HepG2 (cell line): ENCODE measurements around the gene STK4. TPM values are rescaled to one million over a fixed set of nuclear protein-coding genes. Genes with fewer than 3 reads are reported as not detected.

Source experiments
- ATAC-seq: fragments of 200-7000 bp; cut with Tn5 transposase; 3 replicates; pipeline ENCODE4 v1.9.1; 2020; ENCODE audit warnings: mild to moderate bottlenecking, moderate library complexity
- BruUV-seq: library from RNA; stranded (reverse); fragments of 400-500 nt; replicated peaks from 2 replicates; lab custom pipeline; 2021; lab: Mats Ljungman, UMichigan
- CTCF ChIA-PET: fragments of 300-600 bp; formaldehyde crosslinking; extraction: SDS; loops from one replicate; lab custom pipeline; 2021; ENCODE audit warnings: low total read pairs, inconsistent platforms, low intra/inter-chr PET ratio; lab: Yijun Ruan, JAX
- POLR2A ChIA-PET: fragments of 350-600 bp; sonication (Branson Sonifier 250); formaldehyde crosslinking; loops from one replicate; lab custom pipeline; 2020; ENCODE audit warnings: antibody characterized with exemption, inconsistent platforms; lab: Yijun Ruan, JAX
- DNase-seq: peaks from one replicate; pipeline ENCODE4 v3.0.0-alpha.2; 2015; ENCODE audit warnings: low spot score
- FAIRE-seq: peaks from 3 replicates; lab custom pipeline; 2011; peaks lifted over from hg19 to GRCh38; lab: Jason Lieb, UNC
- H2AFZ ChIP-seq: one replicate; pipeline ENCODE4 v1.6.1; 2011; ENCODE audit warnings: low read length, inconsistent platforms
- H3K27ac ChIP-seq: fragments of 300-600 bp; 3 replicates; pipeline ENCODE4 v1.8.0; 2011; ENCODE audit warnings: mixed run types, mild to moderate bottlenecking, mixed read lengths, low read length, inconsistent platforms; ENCODE audit not compliant: insufficient read depth; ENCODE audit errors: extremely low read length
- H3K27me3 ChIP-seq, 2 experiments: fragments of 200-600 bp in 1 of 2; 2 replicates in 1 of 2; 3 replicates in 1 of 2; pipeline versions ENCODE4 v1.6.0 to v1.8.0; 2011; ENCODE audit warnings: low read length in 2 of 2, mild to moderate bottlenecking in 2 of 2, moderate library complexity in 2 of 2, inconsistent platforms in 1 of 2; ENCODE audit not compliant: insufficient read depth in 2 of 2, control insufficient read depth in 1 of 2
- H3K36me3 ChIP-seq, 2 experiments: fragments of 200-600 bp in 1 of 2; replicated peaks in 1 of 2; 2 replicates in 1 of 2; 3 replicates in 1 of 2; pipeline versions ENCODE4 v1.5.1 to v1.8.0; 2011; ENCODE audit warnings: low read length in 2 of 2, inconsistent platforms in 1 of 2; ENCODE audit not compliant: insufficient read depth in 2 of 2, control insufficient read depth in 1 of 2
- H3K4me1 ChIP-seq: 2 replicates; pipeline ENCODE4 v1.5.1; 2012; ENCODE audit warnings: low read length, inconsistent platforms; ENCODE audit not compliant: insufficient read depth
- H3K4me2 ChIP-seq: 2 replicates; pipeline ENCODE4 v1.6.0; 2011; ENCODE audit warnings: low read depth, low read length, inconsistent platforms
- H3K4me3 ChIP-seq, 3 experiments: fragments of 200-600 bp in 1 of 3; sonication (generic), shearing (Covaris generic) in 1 of 3; replicated peaks in 1 of 3; 2 replicates each; pipeline ENCODE4 v1.5.1; 2011 to 2016; ENCODE audit warnings: low read length in 3 of 3, inconsistent platforms in 2 of 3, low read depth in 2 of 3, mild to moderate bottlenecking in 2 of 3, control low read depth in 1 of 3, mixed read lengths in 1 of 3; ENCODE audit not compliant: insufficient read depth in 1 of 3
- H3K79me2 ChIP-seq: one replicate; pipeline ENCODE4 v1.6.1; 2011; ENCODE audit warnings: low read length, inconsistent platforms; ENCODE audit not compliant: insufficient read depth
- H3K9ac ChIP-seq: 2 replicates; pipeline ENCODE4 v1.6.0; 2011; ENCODE audit warnings: mild to moderate bottlenecking, low read depth, low read length, inconsistent platforms; ENCODE audit not compliant: insufficient read depth
- H3K9me3 ChIP-seq: 2 replicates; pipeline ENCODE4 v1.5.1; 2012; ENCODE audit warnings: mild to moderate bottlenecking, low read length
- H4K20me1 ChIP-seq: 2 replicates; pipeline ENCODE4 v1.6.0; 2011; ENCODE audit warnings: inconsistent platforms, mild to moderate bottlenecking, low read length, moderate library complexity; ENCODE audit not compliant: insufficient read depth
- PLSCR1 ChIP-seq: sonication (generic); formaldehyde crosslinking; IDR thresholded peaks from 2 replicates; pipeline ENCODE4 v1.5.0; 2020; ENCODE audit warnings: missing genetic modification reagents, mild to moderate bottlenecking, borderline replicate concordance
- ZNF260 ChIP-seq: sonication (generic); formaldehyde crosslinking; IDR thresholded peaks from 2 replicates; pipeline ENCODE4 v1.4.0; 2020; ENCODE audit warnings: missing genetic modification reagents, low read depth, mild to moderate bottlenecking, borderline replicate concordance
- ZNF280B ChIP-seq: sonication (generic); formaldehyde crosslinking; IDR thresholded peaks from 2 replicates; pipeline ENCODE4 v1.5.0; 2020; ENCODE audit warnings: missing genetic modification reagents, mild to moderate bottlenecking, borderline replicate concordance
- ZNF652 ChIP-seq: IDR thresholded peaks from 2 replicates; pipeline ENCODE4 v1.6.1; 2016; ENCODE audit warnings: low read depth, borderline replicate concordance
- ZNF780A ChIP-seq: sonication (generic); formaldehyde crosslinking; IDR thresholded peaks from 2 replicates; pipeline ENCODE4 v1.8.0; 2022; ENCODE audit warnings: mild to moderate bottlenecking, missing genetic modification reagents, moderate library complexity
- WGBS: methylation state at CpG from one replicate; pipeline ENCODE4 v1.1.6; 2017; ENCODE audit warnings: low lambda C conversion rate; 5-methylcytosine and 5-hydroxymethylcytosine counted together
- in situ Hi-C: cut with HindIII; loops from 2 replicates; pipeline ENCODE4 v1.10.0; 2017; ENCODE audit warnings: low pct_unique_long_range_greater_than_20kb; ENCODE audit not compliant: extremely low pct_ligation_motif_present
- intact Hi-C: fragments of 100-400 bp; cut with micrococcal nuclease; formaldehyde crosslinking; loops from one replicate; pipeline ENCODE4 v1.10.0; 2022; ENCODE audit not compliant: unreplicated experiment
- polyA plus RNA-seq, 8 experiments: library from polyadenylated mRNA; depleted of rRNA in 3 of 8; stranded (reverse) in 7 of 8; unstranded in 1 of 8; fragments of >200 nt; fragmentation: Illumina TruSeq in 4 of 8; extraction: Trizol in 4 of 8; gene quantifications; 2 replicates each; pipeline versions ENCODE4 v1.2.1 to v1.2.3, GENCODE V29; 2011 to 2016; ENCODE audit warnings: low read depth in 4 of 8, missing spikeins in 1 of 8, mixed read lengths in 1 of 8; ENCODE audit not compliant: insufficient read depth in 1 of 8
- total RNA-seq, 5 experiments: library from RNA; depleted of rRNA; stranded (reverse); fragments of >200 nt; fragmentation: Illumina TruSeq; extraction: Trizol; gene quantifications; 2 replicates each; pipeline ENCODE4 v1.2.3, GENCODE V29; 2016; ENCODE audit warnings: low read depth in 1 of 5

Gene STK4
- total and polyA plus RNA-seq, 2 of the 13 experiments (the other 11 are each of a cell fraction or from before 2014, with no cell fraction given) = 25.6 to 38.3 TPM

DNA sequence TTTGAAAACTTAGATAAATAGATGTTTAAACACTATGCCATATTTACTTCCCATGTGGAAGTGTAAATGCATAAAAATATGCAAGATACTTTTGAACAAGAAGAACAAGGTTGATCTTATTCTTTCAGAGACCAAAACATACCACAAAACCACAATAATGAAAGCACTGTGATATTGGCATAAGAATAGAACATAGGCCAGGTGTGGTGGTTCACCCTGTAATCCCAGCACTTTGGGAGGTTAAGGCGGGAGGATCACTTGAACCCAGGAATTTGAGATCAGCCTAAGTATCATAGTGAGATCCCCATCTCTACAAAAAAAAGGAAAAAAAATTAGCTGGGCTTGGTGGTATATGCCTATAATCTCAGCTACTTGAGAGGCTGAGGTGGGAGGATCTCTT, 68.1 kb downstream of the STK4 start:
- CTCF ChIA-PET = no interaction called here

More for the DNA sequence above, 68.1 kb downstream of the STK4 start:
- DNase-seq (no peak), ATAC-seq (no peak), FAIRE-seq (no peak)
- Histone ChIP-seq H3K27me3 (no peaks in the 10 kb centered on the region), H3K27ac (no peak overlapping the region), H3K79me2 (peaks cover 2% of the 10 kb centered on the region), H3K36me3 (peaks cover 4 to 34% of the 10 kb centered on the region in 2 experiments), H4K20me1 (no peaks in the 10 kb centered on the region), H3K4me2 (no peak overlapping the region), H2AFZ (no peak overlapping the region), H3K4me1 (no peaks in the 10 kb centered on the region), H3K4me3 (no peak overlapping the region), H3K9ac (no peak overlapping the region), H3K9me3 (no peaks in the 10 kb centered on the region)
- POLR2A ChIA-PET = no interaction called here
- intact Hi-C loops (no loop called here), in situ Hi-C loops (no loop called here)
- BruUV-seq = no TSS peak
- TF ChIP-seq ZNF652 (no peak), PLSCR1 (CRISPR knock-in tag) (no peak), ZNF780A (no peak), ZNF260 (CRISPR knock-in tag) (no peak), ZNF280B (CRISPR knock-in tag) (no peak)
- 95% methylated on average over 1 of the region's 1 CpG for WGBS
